HG03520 (cell line): ENCODE measurements around the gene SLC6A19.
"Not testable (repeated sequence)": the region's sequence is repeated elsewhere in the genome, so short reads cannot be mapped to it uniquely, and the experiment has no call there.

Experiments used
- ATAC-seq: cut with Tn5 transposase; IDR thresholded peaks from one replicate; pipeline ENCODE4 v1.9.1; 2021; ENCODE audit warnings: mild to moderate bottlenecking, moderate library complexity; ENCODE audit not compliant: unreplicated experiment

The SLC6A19 gene

GRCh38 chr5:1220351-1220750 is 19.0 kb downstream of the SLC6A19 start:
- ATAC-seq: no peak

DNA sequence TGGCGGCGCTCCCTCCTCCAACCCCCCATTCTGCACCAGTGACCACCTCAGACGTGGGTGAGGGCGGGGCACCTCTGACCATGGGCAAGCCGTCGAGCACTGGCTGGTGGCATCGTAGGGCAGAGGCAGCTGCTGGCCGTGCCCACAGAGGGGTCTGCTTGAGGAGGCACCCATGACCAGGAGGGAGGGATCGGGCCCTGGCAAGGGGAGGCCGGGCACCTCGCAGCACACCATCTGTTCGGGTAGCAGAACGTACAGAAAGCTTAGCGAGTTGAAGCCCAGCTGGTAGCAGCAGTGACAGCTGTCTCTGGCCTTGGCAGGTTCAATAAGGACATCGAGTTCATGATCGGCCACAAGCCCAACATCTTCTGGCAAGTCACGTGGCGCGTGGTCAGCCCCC is 19.4 kb downstream of the SLC6A19 start:
- ATAC-seq: no peak

DNA sequence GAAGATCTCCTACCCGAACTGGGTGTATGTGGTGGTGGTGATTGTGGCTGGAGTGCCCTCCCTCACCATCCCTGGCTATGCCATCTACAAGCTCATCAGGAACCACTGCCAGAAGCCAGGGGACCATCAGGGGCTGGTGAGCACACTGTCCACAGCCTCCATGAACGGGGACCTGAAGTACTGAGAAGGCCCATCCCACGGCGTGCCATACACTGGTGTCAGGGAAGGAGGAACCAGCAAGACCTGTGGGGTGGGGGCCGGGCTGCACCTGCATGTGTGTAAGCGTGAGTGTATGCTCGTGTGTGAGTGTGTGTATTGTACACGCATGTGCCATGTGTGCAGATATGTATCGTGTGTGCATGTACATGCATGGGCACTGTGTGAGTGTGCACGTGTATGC is 20.3 kb downstream of the SLC6A19 start:
- no peak for ATAC-seq

DNA sequence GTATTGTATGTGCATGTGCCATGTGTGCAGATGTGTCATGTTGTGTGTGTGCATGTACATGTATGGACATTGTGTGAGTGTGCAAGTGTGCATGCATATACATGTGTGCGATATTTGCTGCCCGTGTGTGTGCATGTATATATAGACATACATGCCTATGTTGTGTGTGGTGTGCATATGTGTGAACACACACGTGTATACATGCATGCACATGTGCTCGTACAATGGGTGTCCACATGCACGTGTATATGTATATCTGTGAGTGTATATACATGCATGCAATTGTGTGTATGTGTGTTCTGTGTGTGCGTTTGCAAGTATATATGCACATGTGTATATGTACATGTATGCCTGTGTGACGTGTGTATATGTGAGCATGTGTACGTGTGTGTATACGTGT is 20.8 kb downstream of the SLC6A19 start:
- no peak for ATAC-seq

DNA sequence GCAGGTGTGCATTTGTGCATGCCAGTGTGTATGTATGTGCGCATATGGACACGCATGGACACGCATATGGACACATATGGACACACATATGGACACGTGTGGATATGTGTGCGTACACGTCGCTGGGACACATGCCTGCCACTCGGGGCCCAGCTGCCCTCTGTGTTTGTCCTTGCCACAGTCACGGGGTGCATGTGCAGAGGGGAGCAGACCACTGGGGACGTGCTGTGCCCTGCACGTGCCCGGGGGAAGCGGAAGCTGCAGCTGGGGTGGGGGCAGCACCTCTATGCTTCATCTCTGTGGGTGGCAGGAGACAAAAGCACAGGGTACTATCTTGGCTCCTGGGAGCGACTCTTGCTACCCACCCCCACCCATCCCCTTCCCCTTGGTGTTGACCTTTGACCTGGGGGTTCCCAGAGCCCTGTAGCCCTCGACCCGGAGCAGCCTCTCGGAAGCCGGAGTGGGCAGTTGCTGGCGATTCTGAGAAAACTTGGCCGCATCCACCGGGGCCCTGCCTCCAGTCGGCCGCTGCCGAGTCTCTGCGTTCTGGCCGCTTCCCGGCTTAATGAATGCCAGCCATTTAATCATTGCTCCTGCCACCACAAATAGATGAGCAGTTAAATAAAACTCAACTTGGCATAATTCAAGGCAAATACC is 21.4 kb downstream of the SLC6A19 start:
- ATAC-seq: no peak

- ATAC-seq: no peak
Observed at GRCh38 chr5:1223278-1223670, 21.9 kb downstream of the SLC6A19 start.

DNA sequence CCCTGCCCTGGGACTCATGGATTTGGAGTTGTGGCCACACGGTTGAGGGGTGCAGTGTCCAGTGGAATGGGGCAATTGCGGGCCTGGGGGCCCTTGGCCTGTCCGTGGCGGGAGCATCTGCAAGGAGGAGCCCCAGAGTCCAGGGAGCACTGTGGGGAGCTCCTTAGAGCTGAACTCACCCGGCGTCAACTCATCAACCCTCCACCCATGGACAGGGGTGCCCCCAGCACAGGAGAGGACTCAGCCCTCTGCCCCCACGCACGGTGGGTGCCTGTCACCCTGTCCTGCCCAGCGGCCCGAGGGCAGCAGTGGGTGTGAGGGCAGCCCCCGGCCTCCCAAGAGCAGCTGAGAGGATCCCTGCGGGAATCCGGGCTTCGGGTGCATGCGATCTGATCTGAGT is 23.2 kb downstream of the SLC6A19 start:
- no peak for ATAC-seq

GRCh38 chr5:1225081-1225480 is 23.7 kb downstream of the SLC6A19 start, which contains the start of gene SLC6A18:
TSS of gene SLC6A18 (plus strand) at chr5:1225381. CDS start at chr5:1225478, 97 bp downstream.
- ATAC-seq: no peak

GRCh38 chr5:1226231-1226630 is 24.8 kb downstream of the SLC6A19 start:
- ATAC-seq: no peak

- ATAC-seq: no peak
Observed at GRCh38 chr5:1226839-1227581, 25.6 kb downstream of the SLC6A19 start.

DNA sequence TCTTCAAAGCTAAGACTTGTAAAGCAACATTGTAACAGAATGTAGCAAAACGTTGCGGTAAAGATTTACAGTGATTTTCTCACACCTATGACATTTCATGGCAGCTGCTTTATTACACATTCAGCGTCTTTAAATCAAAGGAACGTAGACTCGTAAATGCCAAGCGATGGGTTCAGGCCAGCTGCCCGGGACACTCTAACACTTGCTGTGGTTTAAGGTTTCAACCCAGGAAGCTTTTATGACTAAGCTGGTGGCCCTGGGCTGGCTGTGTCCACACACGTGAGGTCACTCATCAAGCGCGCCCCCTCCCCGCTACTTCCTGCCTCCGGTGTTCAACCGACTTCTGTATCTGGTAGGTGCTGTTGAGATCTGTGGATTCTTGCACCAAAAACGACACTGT is 26.3 kb downstream of the SLC6A19 start:
- ATAC-seq: no peak

DNA sequence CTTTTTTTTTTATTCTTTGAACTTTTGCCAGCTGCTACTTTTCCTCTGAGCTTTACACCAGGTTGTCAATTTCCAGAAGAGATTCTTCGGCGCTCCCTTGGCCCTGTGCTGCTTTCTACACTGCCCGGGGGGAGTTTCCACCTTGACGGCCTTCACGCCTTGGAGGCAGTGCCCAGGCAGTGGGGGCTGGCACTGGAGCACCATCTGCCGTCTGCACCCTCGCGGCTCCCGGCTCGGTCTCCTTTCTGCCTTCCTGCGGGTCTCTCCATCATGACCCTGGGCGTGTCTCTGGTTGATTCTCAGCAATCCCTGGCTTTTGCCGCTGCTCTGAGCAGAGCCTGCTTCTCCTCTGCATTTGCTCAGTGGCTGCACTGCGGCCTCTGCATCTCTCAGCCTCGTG is 26.7 kb downstream of the SLC6A19 start:
- no peak for ATAC-seq

- not testable (repeated sequence) for ATAC-seq
Observed at GRCh38 chr5:1229023-1229422, 27.6 kb downstream of the SLC6A19 start.

- ATAC-seq: no peak
Observed at GRCh38 chr5:1229822-1230221, 28.4 kb downstream of the SLC6A19 start.

- no peak for ATAC-seq
Observed at GRCh38 chr5:1230551-1230950, 29.2 kb downstream of the SLC6A19 start.

- no peak for ATAC-seq
Observed at GRCh38 chr5:1231354-1231905, 30.0 kb downstream of the SLC6A19 start.

GRCh38 chr5:1232780-1233179 is 31.4 kb downstream of the SLC6A19 start:
- no peak for ATAC-seq

DNA sequence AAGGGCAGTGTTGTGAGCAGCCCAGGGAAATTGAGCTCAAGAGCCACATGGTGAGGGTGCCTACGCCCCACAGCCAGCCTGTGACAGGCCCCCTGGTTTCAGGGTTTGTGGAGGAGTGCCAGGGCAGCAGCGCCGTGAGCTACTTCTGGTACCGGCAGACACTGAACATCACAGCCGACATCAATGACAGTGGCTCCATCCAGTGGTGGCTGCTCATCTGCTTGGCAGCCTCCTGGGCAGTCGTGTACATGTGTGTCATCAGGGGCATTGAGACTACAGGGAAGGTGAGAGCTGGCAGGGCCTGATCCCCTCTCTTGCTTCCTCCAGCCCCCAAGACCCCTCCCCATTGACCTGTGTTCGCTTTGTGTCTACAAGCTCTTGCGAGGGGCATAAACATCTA is 34.0 kb downstream of the SLC6A19 start:
- ATAC-seq: no peak

GRCh38 chr5:1235838-1236237 is 34.4 kb downstream of the SLC6A19 start:
- no peak for ATAC-seq

DNA sequence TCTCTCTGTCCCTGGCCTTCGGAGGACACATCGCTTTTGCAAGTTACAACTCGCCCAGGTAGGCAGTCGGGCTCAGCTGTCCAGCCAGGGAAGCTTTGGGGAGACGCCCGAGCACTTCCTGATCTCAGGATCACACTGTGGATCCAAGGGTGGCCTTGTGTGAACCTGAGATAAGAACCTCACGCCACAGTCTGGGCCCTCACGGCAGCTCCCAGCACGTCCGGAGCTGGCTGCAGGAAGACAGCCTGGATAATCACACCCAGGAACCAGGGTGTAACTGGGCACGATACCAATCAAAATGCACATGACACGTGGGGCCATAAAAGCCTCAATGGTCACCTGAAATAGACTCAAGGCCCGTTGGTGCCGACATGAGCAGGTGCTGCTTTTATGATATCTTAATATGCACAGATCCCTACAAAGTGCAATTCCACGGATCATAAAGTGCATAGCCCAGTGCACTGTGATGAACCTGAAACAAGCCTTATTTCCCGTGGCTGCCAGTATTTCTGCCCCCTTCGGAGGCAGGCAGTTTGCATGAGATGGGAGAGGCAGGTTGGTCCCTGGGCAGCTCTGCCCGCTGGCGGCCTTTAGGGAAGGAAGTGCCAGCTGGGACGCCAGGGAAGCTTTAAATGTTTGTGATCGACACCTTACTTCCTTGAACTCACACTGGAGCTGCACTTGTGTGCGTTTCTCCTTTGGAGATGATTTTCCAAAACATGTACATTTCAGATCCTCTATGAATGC is 38.3 kb downstream of the SLC6A19 start:
- no peak for ATAC-seq

DNA sequence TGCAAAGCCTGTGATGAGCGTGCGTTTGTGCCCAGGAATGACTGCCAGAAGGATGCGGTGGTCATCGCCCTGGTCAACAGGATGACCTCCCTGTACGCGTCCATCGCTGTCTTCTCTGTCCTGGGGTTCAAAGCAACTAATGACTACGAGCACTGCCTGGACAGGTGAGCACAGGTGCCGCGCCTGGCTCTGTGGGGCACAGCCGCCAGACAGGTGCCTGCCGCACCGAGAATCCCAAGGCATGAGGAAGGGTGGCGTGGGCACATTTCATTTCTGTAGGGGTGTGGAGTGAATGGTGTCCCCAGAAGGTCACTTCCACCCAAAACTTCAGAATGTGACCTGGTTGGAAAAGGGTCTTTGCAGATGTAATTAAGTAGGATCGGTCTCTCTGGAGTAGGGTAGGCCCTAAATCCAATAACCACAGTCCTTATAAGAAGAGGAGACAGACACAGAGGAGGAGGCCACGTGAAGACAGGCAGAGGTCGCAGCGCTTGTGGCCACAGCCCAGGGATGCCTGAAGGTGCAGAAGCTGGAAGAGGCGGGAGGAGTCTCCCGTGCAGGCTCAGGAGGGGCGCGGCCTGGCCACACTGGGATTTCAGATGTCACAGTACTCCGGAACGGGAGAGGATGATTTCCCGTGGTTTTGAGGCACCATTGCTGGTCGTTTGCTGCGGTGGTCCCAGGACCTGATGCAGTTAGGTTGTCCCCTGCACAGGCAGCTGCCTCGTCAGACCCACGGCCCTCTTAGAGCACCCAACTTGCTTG is 39.3 kb downstream of the SLC6A19 start:
- no peak for ATAC-seq
